ENCODE data around the gene OR52E1.

DNA sequence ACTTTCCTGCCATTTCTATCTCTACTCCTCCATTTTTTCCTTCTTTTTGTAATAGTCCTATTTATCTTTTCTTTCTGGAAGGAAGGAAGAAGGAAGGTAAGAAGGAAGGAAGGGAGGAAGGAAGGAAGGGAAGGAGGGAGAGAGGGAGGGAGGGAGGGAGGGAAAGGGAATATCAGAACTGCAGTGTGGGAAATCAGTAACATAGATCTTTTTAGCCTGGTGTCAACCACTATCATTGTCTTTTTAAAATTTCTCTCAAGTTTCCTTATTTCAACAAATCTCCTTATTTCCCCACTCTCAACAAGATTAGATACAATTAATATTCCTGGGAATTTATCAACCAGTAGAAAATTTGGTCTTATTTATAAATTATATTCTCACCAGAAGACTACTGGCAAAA lies 33.7 kb downstream of the OR52E1 start:
- TF ChIP-seq POLR2A (IDR thresholded peaks at IDR 0.05) = no peak
- TF ChIP-seq, protein P1, sequence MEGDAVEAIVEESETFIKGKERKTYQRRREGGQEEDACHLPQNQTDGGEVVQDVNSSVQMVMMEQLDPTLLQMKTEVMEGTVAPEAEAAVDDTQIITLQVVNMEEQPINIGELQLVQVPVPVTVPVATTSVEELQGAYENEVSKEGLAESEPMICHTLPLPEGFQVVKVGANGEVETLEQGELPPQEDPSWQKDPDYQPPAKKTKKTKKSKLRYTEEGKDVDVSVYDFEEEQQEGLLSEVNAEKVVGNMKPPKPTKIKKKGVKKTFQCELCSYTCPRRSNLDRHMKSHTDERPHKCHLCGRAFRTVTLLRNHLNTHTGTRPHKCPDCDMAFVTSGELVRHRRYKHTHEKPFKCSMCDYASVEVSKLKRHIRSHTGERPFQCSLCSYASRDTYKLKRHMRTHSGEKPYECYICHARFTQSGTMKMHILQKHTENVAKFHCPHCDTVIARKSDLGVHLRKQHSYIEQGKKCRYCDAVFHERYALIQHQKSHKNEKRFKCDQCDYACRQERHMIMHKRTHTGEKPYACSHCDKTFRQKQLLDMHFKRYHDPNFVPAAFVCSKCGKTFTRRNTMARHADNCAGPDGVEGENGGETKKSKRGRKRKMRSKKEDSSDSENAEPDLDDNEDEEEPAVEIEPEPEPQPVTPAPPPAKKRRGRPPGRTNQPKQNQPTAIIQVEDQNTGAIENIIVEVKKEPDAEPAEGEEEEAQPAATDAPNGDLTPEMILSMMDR (IDR thresholded peaks at IDR 0.05) = no peak
